ENCODE measurements around the gene ZRANB3. TPM values are rescaled to one million over a fixed set of nuclear protein-coding genes. Genes with fewer than 3 reads are reported as not detected.
A peak's percentile ranks its signal among the peaks of the same experiment; 100 is the strongest.
"Not testable (repeated sequence)": the region's sequence is repeated elsewhere in the genome, so short reads cannot be mapped to it uniquely, and the experiment has no call there.

The ZRANB3 gene
- total RNA-seq, 1 donor from 2014 or later = 4.5 TPM

GRCh38 chr2:135320465-135321355 lies 210.3 kb downstream of the ZRANB3 start:
- ATAC-seq = no peak

DNA sequence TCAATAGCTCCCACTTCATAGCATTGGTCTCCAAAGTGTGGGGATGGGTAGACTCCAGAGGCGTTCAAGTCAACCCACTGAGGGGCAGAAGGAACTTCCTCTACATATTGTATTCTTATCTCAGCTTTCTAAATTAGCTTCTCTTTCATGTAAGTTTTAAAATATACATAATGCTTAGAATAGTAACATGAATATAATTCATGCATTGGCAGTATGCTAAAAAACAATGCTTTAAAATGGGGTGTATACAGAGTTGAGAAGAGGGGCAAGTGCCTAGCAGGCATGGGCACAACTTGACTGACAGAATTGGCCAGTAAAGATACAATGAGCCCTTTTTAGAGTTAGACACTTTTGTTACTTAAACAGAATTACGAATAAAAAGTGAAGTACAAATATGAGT lies 212.2 kb downstream of the ZRANB3 start:
- ATAC-seq = no peak

DNA sequence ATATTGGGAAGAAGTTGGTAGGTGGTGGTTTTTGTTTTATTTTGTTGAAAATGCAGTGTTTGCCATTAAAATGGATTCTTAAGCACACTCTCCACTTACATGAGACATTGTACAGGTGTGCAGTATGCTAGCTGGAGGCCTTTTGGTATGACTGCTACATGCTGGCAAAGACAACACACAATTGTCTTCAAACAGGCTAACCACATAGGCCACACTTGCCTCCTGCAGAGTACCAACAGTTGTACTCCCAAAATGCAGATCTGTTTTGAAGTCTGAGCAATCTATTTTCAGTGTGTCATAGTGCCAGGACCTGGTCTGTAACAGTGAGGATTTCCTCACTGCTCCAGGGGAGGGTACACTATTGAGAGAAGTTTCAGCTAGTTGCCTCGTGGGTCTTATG lies 213.6 kb downstream of the ZRANB3 start:
- ATAC-seq = no peak

DNA sequence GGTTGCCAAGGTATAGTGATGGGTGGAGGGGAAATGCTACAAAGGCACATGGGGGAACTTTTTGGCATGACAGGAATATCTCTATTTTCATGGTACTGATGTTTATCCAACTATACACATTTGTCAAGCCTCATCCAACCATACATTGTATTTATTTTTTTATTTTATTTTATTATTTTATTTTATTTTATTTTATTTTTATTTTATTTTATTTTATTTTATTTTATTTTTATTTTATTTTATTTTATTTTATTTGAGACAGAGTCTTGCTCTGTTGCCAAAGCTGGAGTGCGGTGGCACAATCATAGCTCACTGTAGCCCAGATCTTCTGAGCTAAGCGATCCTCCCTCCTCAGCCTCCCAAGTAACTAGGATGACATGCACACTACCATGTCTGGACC lies 219.1 kb downstream of the ZRANB3 start:
- no peak for ATAC-seq

DNA sequence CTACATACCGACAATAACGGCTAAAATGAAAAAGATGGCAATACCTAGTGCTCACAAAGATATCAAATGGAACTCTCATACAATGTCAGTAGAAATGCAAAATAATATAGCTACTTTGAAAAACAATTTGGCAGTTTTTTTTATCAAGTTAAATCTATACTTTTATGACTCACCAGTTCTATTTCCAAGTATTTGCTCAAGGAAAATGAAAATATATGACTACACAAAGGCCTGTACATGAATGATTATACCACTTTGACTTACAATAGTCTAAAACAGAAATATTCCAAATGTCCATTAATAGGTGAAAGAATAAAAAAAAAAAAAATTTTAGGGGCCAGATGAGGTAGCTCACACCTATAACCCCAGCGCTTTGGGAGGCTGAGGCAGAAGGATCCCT lies 219.8 kb downstream of the ZRANB3 start:
- no peak for ATAC-seq

DNA sequence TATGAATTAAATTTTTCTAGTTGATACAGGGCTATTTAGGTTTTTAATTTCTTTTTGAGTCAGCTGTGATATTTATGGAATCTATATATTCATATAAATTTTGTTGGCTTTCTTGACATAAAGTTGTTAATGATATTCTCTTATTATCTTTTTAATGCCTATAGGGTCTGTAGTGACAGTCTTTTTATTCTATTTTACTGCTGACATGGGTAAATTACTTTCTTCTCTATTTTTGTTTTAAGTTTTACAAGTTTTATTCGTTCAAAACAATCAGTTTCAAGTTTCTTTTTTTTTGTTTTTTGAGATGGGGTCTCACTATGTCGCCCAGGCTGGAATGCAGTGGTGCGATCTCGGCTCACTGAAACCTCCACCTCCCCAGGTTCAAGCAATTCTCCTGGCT lies 226.3 kb downstream of the ZRANB3 start:
- ATAC-seq = no peak

- ATAC-seq = no peak
Observed at GRCh38 chr2:135299658-135300244, 231.3 kb downstream of the ZRANB3 start.

- no peak for ATAC-seq
Observed at GRCh38 chr2:135299165-135299564, 231.9 kb downstream of the ZRANB3 start.

GRCh38 chr2:135287121-135287520 lies 243.9 kb downstream of the ZRANB3 start:
- not testable (repeated sequence) for ATAC-seq

GRCh38 chr2:135285391-135285790 lies 245.6 kb downstream of the ZRANB3 start:
- ATAC-seq = no peak

GRCh38 chr2:135281379-135281778 lies 249.6 kb downstream of the ZRANB3 start:
- ATAC-seq = no peak

- ATAC-seq = no peak
Observed at GRCh38 chr2:135279209-135279608, 251.8 kb downstream of the ZRANB3 start.

GRCh38 chr2:135276525-135276924 lies 254.5 kb downstream of the ZRANB3 start:
- no peak for ATAC-seq

DNA sequence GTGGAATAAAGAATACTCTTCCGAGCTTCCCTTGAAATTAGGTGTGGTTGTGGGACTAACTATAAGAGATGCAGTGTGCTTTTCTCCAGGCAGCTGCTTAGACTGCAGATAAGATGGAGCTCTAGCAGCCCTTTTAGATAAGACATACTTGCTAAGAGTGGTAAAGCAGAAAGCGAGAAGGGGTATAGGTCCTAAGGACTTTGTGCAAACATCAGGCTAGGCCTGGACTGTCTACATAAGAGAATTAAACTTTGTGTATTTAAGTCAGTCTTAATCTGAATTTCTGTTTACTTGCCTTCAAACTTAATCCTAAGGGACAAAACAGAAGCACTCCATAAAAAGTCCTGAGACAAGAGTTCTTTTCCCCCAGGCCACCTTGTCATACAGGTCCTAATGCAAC lies 260.0 kb downstream of the ZRANB3 start:
- no peak for ATAC-seq

DNA sequence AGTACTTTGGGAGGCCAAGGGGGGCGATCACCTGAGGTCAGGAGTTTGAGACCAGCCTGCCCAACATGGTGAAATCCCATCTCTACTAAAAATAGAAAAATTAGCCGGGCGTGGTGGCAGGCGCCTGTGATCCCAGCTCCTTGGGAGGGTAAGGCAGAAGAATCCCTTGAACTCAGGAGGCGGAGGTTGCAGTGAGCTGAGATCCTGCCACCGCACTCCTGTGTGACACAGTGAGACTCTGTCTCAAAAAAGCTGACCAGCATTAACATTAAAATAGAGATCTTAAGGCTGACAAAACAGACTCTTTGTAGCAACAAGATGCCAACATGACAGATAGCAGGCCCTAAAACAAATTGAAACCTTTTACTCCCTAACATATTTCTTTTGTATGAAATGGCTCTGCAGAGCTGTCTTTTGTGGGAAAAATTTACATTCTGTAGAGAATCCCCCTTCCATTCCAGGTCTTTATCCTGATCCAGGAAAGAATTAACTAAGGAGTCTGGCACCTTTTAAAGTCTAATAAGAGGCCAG lies 265.0 kb downstream of the ZRANB3 start:
- ATAC-seq = no peak

- ATAC-seq = no peak
Observed at GRCh38 chr2:135259123-135259522, 271.9 kb downstream of the ZRANB3 start.

- ATAC-seq = no peak
Observed at GRCh38 chr2:135258193-135258592, 272.8 kb downstream of the ZRANB3 start.

- ATAC-seq = peak; percentile 51
Observed at GRCh38 chr2:135257383-135258090, 273.5 kb downstream of the ZRANB3 start.

- ATAC-seq = peak; percentile 85
Observed at GRCh38 chr2:135256531-135257260, 274.3 kb downstream of the ZRANB3 start.

GRCh38 chr2:135255208-135255607 lies 275.8 kb downstream of the ZRANB3 start:
- ATAC-seq = no peak

GRCh38 chr2:135252805-135253458 lies 278.1 kb downstream of the ZRANB3 start:
- no peak for ATAC-seq

DNA sequence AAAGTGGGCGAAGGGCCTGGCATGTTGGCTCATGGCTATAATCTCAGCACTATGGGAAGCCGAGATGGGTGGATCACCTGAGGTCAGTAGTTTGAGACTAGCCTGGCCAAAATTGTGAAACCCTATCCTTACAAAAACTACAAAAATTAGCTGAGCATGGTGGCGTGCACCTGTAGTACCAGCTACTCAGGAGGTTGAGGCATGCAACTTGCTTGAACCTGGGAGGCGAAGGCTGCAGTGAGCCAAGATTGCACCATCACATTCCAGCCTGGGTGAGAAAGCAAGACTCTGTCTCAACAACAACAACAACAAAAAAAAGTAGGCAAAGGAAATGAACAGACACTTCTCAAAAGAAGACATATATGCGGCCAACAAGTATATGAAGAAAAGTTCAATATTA lies 282.4 kb downstream of the ZRANB3 start:
- ATAC-seq = no peak
